Gastrocnemius medialis (tissue), 4 donors: ENCODE results near the gene SLAIN2.

Experiments used
- POLR2A ChIP-seq, 2 donors: fragments of 450-650 bp; IDR thresholded peaks; one replicate each; pipeline ENCODE4 v1.6.1; 2017; ENCODE audit warnings: antibody characterized with exemption in 2 of 2, mild to moderate bottlenecking in 2 of 2, moderate library complexity in 2 of 2
- TF ChIP-seq, protein P1 (sequence below), 5 experiments: fragments of 450-650 bp in 3 of 5; fragments of 200-600 bp in 2 of 5; sonication (generic) in 2 of 5; IDR thresholded peaks in 4 of 5; conservative IDR thresholded peaks in 1 of 5; 1 replicate in 4 of 5; 2 replicates in 1 of 5; pipeline ENCODE4 v1.5.1; 2016 to 2019; ENCODE audit warnings: antibody characterized with exemption in 5 of 5, mild to moderate bottlenecking in 3 of 5, moderate library complexity in 3 of 5

- TF ChIP-seq, protein P1, sequence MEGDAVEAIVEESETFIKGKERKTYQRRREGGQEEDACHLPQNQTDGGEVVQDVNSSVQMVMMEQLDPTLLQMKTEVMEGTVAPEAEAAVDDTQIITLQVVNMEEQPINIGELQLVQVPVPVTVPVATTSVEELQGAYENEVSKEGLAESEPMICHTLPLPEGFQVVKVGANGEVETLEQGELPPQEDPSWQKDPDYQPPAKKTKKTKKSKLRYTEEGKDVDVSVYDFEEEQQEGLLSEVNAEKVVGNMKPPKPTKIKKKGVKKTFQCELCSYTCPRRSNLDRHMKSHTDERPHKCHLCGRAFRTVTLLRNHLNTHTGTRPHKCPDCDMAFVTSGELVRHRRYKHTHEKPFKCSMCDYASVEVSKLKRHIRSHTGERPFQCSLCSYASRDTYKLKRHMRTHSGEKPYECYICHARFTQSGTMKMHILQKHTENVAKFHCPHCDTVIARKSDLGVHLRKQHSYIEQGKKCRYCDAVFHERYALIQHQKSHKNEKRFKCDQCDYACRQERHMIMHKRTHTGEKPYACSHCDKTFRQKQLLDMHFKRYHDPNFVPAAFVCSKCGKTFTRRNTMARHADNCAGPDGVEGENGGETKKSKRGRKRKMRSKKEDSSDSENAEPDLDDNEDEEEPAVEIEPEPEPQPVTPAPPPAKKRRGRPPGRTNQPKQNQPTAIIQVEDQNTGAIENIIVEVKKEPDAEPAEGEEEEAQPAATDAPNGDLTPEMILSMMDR (IDR thresholded peaks at IDR 0.05 in 4 of 5, conservative IDR thresholded peaks at IDR 0.05 in 1 of 5): no peak
- TF ChIP-seq POLR2A (IDR thresholded peaks at IDR 0.05): no peak
Observed at GRCh38 chr4:48295116-48295515, 46.2 kb upstream of the SLAIN2 start.
